SK-N-SH treated with all-trans-retinoic acid at 6 μM for 48 hours (cell line): ENCODE measurements around the gene MAFB.

ENCODE experiments used
- ATAC-seq: fragments of 200-7000 bp; cut with Tn5 transposase; 3 replicates; pipeline ENCODE4 v1.9.1; 2020; ENCODE audit warnings: mild to moderate bottlenecking, moderate library complexity
- ARNTL ChIP-seq: fragments of 450-650 bp; formaldehyde crosslinking; IDR thresholded peaks from 2 replicates; pipeline ENCODE4 v1.5.0; 2020; ENCODE audit warnings: low read depth, mild to moderate bottlenecking, moderate library complexity, borderline replicate concordance
- CSDC2 ChIP-seq: fragments of 250-450 bp; sonication (Bioruptor Pico); IDR thresholded peaks from 2 replicates; pipeline ENCODE4 v1.5.0; 2020; ENCODE audit warnings: mild to moderate bottlenecking, moderate library complexity
- ESRRG ChIP-seq: fragments of 250-450 bp; sonication (Bioruptor Pico); IDR thresholded peaks from 2 replicates; pipeline ENCODE4 v1.6.1; 2021; ENCODE audit warnings: mild to moderate bottlenecking
- GLIS3 ChIP-seq: fragments of 250-450 bp; sonication (Bioruptor Pico); IDR thresholded peaks from 2 replicates; pipeline ENCODE4 v1.5.0; 2020; ENCODE audit warnings: mild to moderate bottlenecking, moderate library complexity
- ISL1 ChIP-seq: fragments of 250-450 bp; sonication (Bioruptor Pico); IDR thresholded peaks from 2 replicates; pipeline ENCODE4 v2.1.2; 2022; ENCODE audit warnings: mild to moderate bottlenecking, moderate library complexity
- OSR1 ChIP-seq: fragments of 250-450 bp; sonication (Bioruptor Pico); IDR thresholded peaks from 2 replicates; pipeline ENCODE4 v1.8.0; 2022; ENCODE audit warnings: moderate library complexity, mild to moderate bottlenecking, inconsistent platforms
- PPARA ChIP-seq: fragments of 250-450 bp; sonication (Bioruptor Pico); IDR thresholded peaks from 2 replicates; pipeline ENCODE4 v1.5.0; 2020; ENCODE audit warnings: mild to moderate bottlenecking, borderline replicate concordance
- RARB ChIP-seq: fragments of 250-450 bp; sonication (Bioruptor Pico); IDR thresholded peaks from 2 replicates; pipeline ENCODE4 v1.8.0; 2021; ENCODE audit warnings: mild to moderate bottlenecking, moderate library complexity
- SNAI2 ChIP-seq: fragments of 250-450 bp; sonication (Bioruptor Pico); IDR thresholded peaks from 2 replicates; pipeline ENCODE4 v1.5.0; 2020; ENCODE audit warnings: mild to moderate bottlenecking, moderate library complexity
- TCF4 ChIP-seq: fragments of 250-450 bp; sonication (Bioruptor Pico); IDR thresholded peaks from 2 replicates; pipeline ENCODE4 v1.8.0; 2021; ENCODE audit warnings: mild to moderate bottlenecking, moderate library complexity, borderline replicate concordance
- TOX ChIP-seq: fragments of 250-450 bp; sonication (Bioruptor Pico); IDR thresholded peaks from 2 replicates; pipeline ENCODE4 v1.8.0; 2021; ENCODE audit warnings: mild to moderate bottlenecking, moderate library complexity, borderline replicate concordance
- ZFP3 ChIP-seq: fragments of 250-450 bp; sonication (Bioruptor Pico); IDR thresholded peaks from 2 replicates; pipeline ENCODE4 v1.5.0; 2020; ENCODE audit warnings: mild to moderate bottlenecking, moderate library complexity
- ZFP30 ChIP-seq: fragments of 450-650 bp; formaldehyde crosslinking; IDR thresholded peaks from 2 replicates; pipeline ENCODE4 v1.5.0; 2022; ENCODE audit warnings: mild to moderate bottlenecking, moderate library complexity
- ZNF565 ChIP-seq: fragments of 450-650 bp; formaldehyde crosslinking; conservative IDR thresholded peaks from 2 replicates; pipeline ENCODE4 v1.5.0; 2020; ENCODE audit warnings: low read depth, mild to moderate bottlenecking, moderate library complexity
- ZNF8 ChIP-seq: fragments of 450-650 bp; formaldehyde crosslinking; IDR thresholded peaks from 2 replicates; pipeline ENCODE4 v1.5.0; 2020; ENCODE audit warnings: mild to moderate bottlenecking, moderate library complexity
- TF ChIP-seq, protein P1 (sequence below): fragments of 250-450 bp; sonication (Bioruptor Pico); IDR thresholded peaks from 2 replicates; pipeline ENCODE4 v1.5.0; 2020; ENCODE audit warnings: mild to moderate bottlenecking, moderate library complexity
- TF ChIP-seq, protein P2 (sequence below): fragments of 250-450 bp; sonication (Bioruptor Pico); IDR thresholded peaks from 2 replicates; pipeline ENCODE4 v1.8.0; 2020; ENCODE audit warnings: mild to moderate bottlenecking, moderate library complexity, borderline replicate concordance
- TF ChIP-seq, protein P3 (sequence below): fragments of 250-450 bp; sonication (Bioruptor Pico); IDR thresholded peaks from 2 replicates; pipeline ENCODE4 v1.5.1; 2021; ENCODE audit warnings: mild to moderate bottlenecking, moderate library complexity
- TF ChIP-seq, protein P4 (sequence below): fragments of 250-450 bp; sonication (Bioruptor Pico); IDR thresholded peaks from 2 replicates; pipeline ENCODE4 v1.8.0; 2021; ENCODE audit warnings: low read depth, mild to moderate bottlenecking, moderate library complexity, borderline replicate concordance
- TF ChIP-seq, protein P5 (sequence below): fragments of 250-450 bp; sonication (Bioruptor Pico); IDR thresholded peaks from 2 replicates; pipeline ENCODE4 v1.5.1; 2020; ENCODE audit warnings: low read depth, mild to moderate bottlenecking, moderate library complexity

MAFB gene

DNA sequence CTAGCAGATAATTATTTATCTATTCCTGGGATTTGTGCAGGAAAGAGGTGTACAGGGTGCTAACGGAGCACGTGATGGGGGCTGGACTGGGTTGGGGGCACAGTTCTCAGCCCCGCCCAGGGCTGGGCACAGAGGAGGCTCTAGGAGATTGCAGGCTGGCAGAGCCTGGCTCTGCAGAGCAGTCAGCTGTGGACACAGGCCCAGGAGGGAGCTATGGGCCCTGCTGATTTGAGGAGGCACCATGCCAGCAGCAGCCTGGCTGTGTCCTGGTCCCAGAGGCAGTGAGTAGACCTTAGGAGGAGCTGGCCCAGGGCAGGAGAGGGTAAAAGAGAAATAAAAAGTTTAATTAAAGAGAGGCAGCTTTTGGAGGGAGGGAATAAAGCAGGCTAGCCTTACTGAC lies 19.3 kb downstream of the MAFB start:
- ATAC-seq: no peak
- TF ChIP-seq, protein P1, sequence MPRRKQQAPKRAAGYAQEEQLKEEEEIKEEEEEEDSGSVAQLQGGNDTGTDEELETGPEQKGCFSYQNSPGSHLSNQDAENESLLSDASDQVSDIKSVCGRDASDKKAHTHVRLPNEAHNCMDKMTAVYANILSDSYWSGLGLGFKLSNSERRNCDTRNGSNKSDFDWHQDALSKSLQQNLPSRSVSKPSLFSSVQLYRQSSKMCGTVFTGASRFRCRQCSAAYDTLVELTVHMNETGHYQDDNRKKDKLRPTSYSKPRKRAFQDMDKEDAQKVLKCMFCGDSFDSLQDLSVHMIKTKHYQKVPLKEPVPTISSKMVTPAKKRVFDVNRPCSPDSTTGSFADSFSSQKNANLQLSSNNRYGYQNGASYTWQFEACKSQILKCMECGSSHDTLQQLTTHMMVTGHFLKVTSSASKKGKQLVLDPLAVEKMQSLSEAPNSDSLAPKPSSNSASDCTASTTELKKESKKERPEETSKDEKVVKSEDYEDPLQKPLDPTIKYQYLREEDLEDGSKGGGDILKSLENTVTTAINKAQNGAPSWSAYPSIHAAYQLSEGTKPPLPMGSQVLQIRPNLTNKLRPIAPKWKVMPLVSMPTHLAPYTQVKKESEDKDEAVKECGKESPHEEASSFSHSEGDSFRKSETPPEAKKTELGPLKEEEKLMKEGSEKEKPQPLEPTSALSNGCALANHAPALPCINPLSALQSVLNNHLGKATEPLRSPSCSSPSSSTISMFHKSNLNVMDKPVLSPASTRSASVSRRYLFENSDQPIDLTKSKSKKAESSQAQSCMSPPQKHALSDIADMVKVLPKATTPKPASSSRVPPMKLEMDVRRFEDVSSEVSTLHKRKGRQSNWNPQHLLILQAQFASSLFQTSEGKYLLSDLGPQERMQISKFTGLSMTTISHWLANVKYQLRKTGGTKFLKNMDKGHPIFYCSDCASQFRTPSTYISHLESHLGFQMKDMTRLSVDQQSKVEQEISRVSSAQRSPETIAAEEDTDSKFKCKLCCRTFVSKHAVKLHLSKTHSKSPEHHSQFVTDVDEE (CRISPR knock-in tag): no peak
- TF ChIP-seq, protein P2, sequence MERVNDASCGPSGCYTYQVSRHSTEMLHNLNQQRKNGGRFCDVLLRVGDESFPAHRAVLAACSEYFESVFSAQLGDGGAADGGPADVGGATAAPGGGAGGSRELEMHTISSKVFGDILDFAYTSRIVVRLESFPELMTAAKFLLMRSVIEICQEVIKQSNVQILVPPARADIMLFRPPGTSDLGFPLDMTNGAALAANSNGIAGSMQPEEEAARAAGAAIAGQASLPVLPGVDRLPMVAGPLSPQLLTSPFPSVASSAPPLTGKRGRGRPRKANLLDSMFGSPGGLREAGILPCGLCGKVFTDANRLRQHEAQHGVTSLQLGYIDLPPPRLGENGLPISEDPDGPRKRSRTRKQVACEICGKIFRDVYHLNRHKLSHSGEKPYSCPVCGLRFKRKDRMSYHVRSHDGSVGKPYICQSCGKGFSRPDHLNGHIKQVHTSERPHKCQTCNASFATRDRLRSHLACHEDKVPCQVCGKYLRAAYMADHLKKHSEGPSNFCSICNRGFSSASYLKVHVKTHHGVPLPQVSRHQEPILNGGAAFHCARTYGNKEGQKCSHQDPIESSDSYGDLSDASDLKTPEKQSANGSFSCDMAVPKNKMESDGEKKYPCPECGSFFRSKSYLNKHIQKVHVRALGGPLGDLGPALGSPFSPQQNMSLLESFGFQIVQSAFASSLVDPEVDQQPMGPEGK (CRISPR knock-in tag): no peak
- TF ChIP-seq ZNF565 (CRISPR knock-in tag) (no peak), ARNTL (no peak), PPARA (no peak), ZFP30 (CRISPR knock-in tag) (no peak), ESRRG (CRISPR knock-in tag) (no peak), RARB (CRISPR knock-in tag) (no peak), ZFP3 (no peak), TOX (no peak), SNAI2 (CRISPR knock-in tag) (no peak), ZNF8 (CRISPR knock-in tag) (no peak), CSDC2 (no peak)
- TF ChIP-seq, protein P3, sequence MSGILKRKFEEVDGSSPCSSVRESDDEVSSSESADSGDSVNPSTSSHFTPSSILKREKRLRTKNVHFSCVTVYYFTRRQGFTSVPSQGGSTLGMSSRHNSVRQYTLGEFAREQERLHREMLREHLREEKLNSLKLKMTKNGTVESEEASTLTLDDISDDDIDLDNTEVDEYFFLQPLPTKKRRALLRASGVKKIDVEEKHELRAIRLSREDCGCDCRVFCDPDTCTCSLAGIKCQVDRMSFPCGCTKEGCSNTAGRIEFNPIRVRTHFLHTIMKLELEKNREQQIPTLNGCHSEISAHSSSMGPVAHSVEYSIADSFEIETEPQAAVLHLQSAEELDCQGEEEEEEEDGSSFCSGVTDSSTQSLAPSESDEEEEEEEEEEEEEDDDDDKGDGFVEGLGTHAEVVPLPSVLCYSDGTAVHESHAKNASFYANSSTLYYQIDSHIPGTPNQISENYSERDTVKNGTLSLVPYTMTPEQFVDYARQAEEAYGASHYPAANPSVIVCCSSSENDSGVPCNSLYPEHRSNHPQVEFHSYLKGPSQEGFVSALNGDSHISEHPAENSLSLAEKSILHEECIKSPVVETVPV (CRISPR knock-in tag): no peak
- TF ChIP-seq, protein P4, sequence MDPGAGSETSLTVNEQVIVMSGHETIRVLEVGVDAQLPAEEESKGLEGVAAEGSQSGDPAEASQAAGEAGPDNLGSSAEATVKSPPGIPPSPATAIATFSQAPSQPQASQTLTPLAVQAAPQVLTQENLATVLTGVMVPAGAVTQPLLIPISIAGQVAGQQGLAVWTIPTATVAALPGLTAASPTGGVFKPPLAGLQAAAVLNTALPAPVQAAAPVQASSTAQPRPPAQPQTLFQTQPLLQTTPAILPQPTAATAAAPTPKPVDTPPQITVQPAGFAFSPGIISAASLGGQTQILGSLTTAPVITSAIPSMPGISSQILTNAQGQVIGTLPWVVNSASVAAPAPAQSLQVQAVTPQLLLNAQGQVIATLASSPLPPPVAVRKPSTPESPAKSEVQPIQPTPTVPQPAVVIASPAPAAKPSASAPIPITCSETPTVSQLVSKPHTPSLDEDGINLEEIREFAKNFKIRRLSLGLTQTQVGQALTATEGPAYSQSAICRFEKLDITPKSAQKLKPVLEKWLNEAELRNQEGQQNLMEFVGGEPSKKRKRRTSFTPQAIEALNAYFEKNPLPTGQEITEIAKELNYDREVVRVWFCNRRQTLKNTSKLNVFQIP (CRISPR knock-in tag): no peak
- TF ChIP-seq, protein P5, sequence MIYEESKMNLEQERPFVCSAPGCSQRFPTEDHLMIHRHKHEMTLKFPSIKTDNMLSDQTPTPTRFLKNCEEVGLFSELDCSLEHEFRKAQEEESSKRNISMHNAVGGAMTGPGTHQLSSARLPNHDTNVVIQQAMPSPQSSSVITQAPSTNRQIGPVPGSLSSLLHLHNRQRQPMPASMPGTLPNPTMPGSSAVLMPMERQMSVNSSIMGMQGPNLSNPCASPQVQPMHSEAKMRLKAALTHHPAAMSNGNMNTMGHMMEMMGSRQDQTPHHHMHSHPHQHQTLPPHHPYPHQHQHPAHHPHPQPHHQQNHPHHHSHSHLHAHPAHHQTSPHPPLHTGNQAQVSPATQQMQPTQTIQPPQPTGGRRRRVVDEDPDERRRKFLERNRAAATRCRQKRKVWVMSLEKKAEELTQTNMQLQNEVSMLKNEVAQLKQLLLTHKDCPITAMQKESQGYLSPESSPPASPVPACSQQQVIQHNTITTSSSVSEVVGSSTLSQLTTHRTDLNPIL: no peak

DNA sequence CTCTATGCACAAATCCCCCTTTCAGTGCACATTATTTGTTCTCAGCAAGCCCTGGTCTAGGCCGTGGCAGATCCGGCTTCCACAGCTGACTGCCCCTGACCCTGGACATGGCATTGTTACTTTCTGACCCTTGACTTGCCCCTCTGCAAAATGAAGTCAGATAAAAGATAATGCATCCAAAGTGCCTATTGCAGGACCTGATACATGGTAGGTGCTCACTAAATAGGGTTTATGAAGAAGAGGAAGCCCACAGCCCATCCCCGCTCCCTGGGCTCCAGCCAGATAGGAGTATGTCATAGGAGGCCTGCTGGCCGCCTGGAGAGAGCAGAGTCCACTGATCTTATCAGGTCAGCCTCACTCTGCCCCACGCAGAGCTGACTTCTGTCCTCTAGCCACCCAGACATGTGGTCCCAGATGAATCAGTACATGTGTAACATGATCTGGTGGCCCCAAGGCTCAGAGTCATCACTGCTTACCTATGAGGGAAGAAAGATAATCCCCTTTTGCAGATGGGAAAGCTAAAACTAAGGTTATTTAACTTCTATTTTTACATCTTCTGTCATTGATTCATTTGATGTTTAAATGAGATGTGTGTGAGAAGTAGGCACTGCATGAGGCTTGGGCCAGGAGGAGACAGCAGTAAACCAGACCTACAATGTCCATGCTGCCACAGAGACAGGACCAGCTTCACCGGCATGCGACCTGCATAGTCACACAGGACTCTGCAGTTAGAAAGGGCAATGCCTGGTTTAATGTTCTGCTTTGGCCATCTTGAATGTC lies 20.4 kb downstream of the MAFB start:
- ATAC-seq: no peak
- TF ChIP-seq TCF4 (CRISPR knock-in tag): 0 out of 2 replicates have a peak, but pooled peaks have one; percentile 21
- TF ChIP-seq ARNTL: no peak
- TF ChIP-seq, protein P4 (CRISPR knock-in tag): no peak
- TF ChIP-seq ZFP3: peak; percentile 67; the same call in 1 of the 2 replicates
- TF ChIP-seq, protein P1 (CRISPR knock-in tag): no peak
- TF ChIP-seq, protein P3 (CRISPR knock-in tag): no peak
- TF ChIP-seq PPARA: no peak
- TF ChIP-seq RARB (CRISPR knock-in tag): no peak
- TF ChIP-seq, protein P2 (CRISPR knock-in tag): no peak
- TF ChIP-seq GLIS3 (CRISPR knock-in tag): no peak
- no peak for TF ChIP-seq CSDC2
- TF ChIP-seq ESRRG (CRISPR knock-in tag): no peak
- no peak for TF ChIP-seq ISL1 (CRISPR knock-in tag)
- no peak for TF ChIP-seq OSR1 (CRISPR knock-in tag)
- TF ChIP-seq, all 23 proteins: peak for 2
